Activated CD4-positive, alpha-beta T cell treated with anti-CD3 and anti-CD28 coated beads, Interleukin-2, Interleukin-4, amounts not matched to agents 100 ng/mL and 50 ng/mL, durations not matched to agents 16 hours and 8 hours (primary cell): Measurements from ENCODE around the gene MAFF.
"Not testable (repeated sequence)": the region's sequence is repeated elsewhere in the genome, so short reads cannot be mapped to it uniquely, and the experiment has no call there.

Experiments used
- DNase-seq: peaks from one replicate; pipeline ENCODE4 v3.0.0-alpha.2; 2020; ENCODE audit warnings: low spot score

Gene MAFF

DNA sequence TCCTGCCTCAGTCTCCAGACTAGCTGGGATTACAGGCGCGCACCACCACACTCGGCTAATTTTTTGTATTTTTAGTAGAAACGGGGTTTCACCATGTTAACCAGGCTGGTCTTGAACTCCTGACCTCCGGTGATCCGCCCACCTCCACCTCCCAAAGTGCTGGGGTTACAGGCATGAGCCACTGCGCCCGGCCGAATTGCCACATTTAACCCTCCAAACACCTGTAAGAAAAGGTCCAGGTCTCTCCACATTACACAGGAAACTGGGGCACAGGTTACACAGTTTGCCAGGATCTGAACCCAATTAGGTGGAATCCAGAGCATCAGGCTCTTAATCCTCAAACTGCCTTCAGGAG is 24.2 kb upstream of the MAFF start:
- DNase-seq = not testable (repeated sequence)

DNA sequence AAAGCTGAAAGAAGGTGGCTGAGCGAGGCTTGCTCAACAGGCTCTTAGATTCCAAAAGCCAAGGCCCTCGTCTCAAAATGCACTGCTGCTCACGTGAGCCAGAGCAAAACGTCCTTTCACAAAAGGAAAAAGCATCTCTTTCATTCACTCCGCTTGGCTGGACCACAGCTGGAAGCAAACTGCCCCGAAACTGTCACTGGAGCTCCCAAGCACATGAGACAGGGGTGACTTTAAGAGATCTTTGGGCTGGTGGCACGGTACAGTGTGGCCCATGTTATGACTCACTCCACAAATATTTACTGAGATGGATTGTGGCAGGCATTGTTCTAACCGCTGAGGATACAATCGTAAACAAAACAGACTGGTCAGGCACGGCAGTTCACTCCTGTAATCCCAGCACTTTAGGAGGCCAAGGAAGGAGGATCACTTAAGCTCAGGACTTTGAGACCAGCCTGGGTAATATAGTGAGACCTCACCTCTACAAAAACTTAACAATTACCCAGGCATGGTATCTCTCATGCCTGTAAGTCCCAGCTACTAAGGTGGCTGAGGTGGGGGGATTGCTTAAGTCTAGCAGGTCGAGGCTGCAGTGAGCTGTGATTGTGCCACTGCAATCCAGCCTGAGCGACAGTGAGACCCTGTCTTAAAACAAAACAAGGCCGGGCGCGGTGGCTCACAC is 23.7 kb upstream of the MAFF start:
- no peak for DNase-seq

DNA sequence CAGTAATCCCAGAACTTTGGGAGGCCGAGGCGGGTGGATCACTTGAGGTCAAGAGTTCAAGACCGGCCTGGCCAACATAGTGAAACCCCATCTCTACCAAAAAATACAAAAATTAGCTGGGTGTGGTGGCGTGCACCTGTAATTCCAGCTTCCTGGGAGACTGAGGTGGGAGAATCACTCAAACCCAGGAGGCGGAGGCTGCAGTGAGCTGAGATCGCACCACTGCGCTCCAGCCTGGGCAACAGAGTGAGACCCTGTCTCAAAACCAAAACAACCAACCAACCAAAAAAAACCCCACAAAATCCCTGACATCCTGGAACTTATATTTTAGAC is 23.2 kb upstream of the MAFF start:
- not testable (repeated sequence) for DNase-seq

DNA sequence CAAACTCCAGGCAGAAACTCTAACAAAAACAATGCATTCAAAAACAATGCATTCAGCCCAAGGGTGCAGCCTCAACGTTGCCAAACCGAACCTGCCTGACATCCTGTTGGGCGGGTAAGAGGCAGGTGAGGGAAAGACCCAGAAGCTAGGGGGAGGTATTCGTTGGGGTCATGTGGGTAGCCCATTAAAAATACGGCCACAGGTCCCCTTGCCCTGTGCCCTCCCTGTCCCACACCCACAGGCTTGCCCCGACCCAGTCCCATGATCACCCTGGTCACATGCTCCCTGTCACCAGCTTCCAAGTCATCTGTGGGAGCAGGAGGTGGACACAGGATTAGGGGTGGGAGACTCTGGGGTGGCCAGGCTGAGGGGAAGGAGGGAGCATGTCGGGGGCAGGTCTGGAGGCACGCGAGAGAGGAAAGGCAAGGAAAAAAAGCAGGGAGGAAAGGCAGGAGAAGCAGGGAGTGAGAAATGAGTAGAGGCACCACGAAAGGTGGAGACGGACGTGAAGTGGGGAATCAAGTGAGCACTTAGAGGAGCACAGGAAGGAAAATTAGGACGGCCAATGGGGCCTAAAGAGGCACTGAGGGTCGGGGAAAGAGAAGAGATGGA is 20.8 kb upstream of the MAFF start:
- DNase-seq = peak; percentile 40

DNA sequence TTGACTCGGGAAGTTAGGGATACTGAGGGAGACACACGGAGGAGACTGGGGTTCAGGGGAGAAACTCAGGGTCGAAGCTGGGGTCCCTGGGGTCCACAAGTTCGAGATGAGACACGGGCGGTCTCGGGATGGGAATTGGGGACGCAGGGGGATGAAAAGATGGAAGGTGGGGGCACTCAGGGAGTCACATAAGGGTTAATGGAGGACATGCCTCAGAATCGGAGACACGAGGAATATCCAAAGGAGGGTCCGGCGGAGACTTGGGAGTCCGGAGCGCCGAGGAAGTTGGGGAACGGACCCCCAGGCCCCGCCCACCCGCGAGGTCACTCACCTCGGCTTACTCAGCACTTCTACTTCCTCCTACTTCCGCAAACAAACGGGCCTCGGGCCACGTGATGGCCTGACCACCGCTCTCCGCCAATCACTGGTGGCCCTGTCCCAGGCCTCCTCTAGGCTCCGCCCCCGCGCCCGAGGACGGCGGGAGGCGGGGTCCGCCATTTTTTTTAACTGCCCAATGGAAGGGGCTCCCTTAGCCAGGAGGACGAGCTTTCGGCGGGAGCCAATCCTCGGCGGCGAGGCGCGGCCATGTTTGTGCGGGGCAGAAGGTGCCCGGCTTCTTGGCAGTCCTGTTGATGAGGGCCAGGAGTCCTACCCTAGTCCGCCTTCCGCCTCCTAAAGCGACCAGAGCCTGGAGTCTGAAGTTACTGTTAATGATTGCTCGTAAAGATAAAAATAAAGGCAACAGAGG is 20.2 kb upstream of the MAFF start, which contains the start of gene PLA2G6:
Gene PLA2G6 (minus strand): TSS at position 378 of the 748 bp plus-strand sequence. CDS start 12,404 bp downstream, outside the sequence.
- peak; percentile 99 for DNase-seq

DNA sequence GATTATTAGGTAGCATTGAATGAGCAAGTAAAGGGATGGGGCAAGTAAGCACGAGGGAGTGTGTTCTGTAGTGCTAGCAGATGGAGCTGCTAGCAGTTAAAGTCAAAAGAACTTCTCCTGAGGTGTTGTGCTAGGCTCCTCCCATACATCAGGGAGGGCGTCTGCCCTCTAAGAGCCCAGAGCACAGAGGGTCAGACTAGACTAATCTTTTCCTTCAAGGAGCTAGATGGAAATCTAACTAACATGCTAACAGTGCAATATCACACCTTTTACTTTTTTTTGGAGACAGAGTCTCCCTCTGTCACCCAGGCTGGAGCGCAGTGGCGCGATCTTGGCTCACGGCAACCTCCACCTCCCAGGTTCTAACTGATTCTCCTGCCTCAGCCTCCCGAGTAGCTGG is 17.0 kb upstream of the MAFF start:
- DNase-seq = no peak

DNA sequence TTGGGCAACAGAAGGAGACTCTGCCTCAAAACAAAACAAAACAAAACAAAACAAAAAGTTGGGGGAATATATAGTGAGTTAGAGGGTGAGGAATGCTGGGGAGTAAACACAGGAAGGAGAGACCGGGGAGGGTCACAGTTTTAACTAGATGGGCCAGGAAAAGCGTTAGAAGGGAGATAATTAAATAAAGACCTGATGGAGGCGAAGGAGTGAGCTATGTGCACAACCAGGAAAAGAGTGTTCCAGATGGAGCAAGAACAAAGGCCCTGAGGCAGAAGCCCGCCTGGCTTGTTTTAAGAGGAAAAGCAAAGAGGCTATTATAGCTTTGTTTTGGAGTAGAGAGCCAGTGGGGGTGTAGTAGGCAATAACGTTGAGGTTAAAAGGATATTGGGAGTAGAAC is 15.4 kb upstream of the MAFF start:
- no peak for DNase-seq

DNA sequence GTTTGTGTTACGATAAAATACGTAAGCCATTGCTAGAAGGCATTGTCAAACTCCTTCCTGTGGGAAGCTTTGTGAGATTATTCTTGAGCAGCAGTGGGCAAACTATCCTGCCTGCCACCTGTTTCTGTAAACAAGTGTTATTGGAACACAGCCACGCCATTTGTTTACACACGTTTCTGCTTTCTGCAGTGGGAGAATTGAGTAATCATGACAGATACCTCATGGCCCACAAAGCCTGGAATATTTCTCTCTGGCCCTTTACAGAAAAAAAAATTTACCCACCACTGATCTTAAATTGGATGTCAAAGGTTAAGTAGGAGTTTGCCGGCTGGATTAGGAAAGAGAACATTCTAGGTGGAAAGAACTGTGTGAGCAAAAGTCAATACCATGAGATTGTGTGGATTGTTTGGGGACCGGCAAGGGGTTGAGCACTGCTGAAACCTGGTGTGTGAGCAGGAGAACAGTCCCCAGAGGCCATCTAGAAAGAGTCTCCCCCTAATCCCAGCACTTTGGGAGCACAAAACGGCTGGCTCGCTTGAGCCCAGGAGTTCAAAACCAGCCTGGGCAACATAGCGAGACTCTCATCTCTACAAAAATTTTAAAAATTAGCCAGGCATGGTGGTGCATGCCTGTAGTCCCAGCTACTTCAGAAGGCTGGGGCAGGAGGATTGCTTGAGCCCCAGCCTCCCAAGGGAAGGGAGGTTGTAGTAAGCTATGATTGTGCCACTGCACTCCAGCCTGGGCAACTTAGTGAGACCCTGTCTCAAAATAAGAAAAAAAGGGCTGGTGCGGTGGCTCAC is 14.2 kb upstream of the MAFF start:
- DNase-seq = no peak

DNA sequence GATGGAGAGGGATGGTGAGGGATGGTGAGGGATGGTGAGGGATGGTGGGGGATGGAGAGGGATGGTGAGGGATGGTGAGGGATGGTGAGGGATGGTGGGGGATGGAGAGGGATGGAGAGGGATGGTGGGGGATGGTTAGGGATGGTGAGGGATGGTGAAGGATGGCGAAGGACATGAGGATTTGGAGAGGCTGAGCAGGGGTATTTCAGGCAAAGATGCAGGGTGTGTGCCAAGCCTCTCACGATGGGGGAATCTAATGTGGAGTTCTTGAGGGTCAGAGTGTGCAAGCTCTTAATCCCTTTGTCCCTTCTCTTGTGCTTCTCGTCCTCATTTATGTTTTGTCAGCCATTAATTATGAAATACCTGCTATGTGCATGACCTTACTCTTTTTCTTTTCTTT is 12.7 kb upstream of the MAFF start:
- DNase-seq = no peak

DNA sequence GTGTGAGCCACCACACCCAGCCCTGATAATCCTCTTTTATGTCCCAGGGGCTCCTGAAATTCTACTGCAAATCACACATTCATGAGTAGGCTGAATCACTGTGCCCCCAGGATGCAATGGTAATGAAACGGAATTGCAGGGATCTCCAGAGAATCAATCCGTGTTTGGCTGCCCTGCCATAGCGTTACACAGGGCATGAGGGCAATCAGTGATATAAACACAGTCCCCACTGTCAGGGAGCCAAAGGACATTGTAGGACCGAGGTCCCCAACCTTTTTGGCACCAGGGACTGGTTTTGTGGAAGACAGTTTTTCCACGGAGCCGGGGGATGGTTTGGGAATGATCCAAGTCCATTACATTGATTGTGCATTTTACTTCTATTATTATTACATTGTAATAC is 11.2 kb upstream of the MAFF start:
- DNase-seq = no peak

DNA sequence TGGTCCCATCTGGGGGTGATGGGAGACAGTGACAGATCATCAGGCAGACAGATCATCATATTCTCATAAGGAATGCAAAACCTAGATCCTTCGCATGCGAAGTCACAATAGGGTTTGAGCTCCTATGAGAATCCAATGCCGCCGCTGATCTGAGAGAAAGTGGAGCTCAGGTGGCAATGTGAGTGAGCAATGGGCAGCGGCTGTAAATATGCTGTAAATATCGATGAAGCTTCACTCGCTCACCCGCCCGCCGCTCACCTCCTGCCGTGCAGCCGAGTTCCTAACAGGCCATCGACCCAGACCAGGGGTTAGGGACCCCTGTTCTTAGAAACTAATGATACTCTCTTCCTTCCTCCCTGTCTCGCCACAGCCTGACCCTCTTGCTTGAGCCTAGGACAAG is 10.7 kb upstream of the MAFF start:
- DNase-seq = no peak

DNA sequence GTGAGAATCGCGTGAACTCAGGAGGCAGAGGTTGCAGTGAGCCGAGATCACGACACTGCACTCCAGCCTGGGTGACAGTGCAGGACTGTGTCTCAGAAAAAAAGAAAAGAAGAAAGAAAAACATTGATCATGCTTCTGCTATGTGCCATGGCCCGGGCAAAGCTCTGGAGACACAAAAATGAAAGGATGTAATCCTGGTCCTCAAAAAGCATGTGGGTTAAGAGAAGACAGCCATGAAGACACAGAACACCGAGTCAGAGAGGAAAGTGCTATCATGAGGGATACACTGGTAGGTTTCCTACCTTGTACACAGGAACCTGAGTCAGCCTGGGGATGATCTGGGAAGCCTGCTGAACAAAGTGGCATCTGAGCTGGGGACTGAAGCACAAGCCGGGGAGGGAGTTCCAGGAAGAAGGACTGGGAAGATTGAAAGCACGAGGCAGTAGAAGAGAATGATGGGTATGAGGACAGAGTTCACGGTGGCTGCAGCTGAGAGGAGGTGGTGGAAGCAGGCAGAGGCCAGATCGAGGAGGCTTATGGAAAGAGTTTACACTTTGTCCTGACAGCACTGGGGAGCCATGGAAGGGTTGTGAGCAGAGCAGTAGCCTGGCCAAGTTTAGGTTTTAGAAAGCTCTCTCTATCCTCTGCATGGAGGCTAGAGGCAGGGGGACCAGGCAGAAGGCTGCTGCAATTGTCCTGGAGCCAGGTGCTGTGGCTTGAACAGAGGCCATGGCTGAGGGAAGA is 9.9 kb upstream of the MAFF start:
- no peak for DNase-seq

DNA sequence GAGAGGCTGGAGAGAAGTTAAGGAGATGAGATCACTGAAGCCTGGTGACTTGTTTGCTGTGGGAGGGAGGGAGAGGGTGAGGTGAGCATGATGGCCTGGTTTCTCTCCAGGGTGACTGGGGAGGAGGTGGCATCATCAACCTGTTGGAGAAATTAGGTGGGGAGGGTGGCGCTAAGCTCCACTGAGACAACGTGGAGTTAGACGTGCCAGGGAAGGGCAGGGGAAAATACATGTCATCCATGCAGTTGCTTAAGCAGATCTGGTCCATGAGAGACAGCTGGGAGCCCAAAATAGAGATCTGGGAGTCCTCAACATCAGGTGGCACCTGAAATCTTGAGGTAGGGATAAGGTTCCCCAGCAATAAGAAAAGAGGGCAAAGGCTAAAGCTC is 9.3 kb upstream of the MAFF start:
- DNase-seq = no peak

DNA sequence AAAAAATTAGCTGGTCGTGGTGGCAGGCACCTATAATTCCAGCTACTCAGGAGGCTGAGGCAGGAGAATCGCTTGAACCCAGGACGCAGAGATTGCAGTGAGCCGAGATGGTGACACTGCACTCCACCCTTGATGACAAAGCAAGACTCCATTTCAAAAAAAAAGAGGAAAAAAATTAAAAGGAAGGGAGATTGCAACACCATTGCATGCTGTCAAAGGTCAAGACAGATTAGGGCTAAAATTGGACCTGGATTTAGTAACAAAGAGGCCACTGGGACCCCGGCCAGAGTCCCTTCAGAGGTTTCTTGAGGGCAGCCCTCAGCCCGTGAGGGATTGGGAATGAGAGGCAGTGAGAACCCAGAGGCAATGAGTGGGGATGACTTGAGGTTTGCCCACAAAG is 8.2 kb upstream of the MAFF start:
- no peak for DNase-seq

DNA sequence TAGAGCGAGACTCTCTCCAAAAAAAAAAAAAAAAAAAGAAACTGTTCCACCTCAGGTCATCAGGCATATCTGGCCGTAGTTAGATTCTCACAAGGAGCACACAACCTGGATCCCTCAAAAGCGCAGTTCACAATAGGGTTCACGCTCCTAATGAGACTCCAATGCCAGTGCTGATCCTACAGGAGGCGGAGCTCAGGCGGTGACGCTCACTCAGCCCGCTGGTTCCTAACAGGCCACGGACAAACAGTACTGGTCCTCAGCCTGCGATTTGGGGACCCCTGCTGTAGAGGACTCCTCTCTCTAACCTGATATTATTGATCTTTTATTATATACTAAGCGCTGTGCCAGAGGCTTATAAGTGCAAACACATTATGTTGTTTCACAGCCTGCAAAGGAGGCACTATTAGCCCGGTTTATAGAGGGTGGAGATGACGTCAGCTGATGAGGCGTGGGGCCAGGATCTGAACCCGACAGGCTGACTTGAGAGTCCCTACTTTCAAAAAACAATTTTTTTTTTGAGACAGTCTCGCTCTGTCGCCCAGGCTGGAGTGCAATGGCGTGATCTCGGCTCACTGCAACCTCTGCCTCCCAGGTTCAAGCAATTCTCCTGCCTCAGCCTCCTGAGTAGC is 4.9 kb upstream of the MAFF start:
- DNase-seq = no peak

DNA sequence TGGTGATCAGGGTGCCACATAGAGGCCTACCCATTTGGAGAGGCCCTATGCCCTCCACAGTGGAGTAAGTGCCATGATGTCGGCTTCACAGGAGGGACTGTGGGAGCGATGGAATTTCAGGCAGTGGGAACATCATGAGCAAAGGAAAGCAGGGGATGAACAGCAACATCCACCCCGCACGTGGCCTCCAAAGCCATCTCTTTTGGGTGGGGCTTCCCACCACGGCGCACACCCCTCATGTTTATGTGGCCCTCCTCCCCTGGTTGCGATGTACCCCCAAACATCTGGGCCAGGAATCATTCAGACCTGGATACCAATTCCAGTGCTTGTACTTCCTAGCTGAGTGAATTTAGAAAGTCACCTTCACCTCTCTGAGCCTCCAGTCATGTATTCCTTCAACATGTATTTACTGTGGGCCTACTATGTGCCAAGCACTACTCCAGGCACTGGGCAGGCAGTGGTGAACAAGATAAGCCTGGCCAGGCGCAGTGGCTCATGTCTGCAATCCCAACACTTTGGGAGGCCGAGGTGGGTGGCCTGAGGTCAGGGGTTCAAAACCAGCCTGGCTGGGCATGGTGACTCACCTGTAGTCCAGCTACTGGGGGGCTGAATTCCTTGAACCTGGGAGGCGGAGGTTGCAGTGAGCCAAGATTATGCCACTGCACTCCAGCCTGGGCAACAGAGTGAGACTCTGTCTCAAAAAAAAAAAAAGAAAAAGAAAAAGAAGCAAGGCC is 1.8 kb upstream of the MAFF start:
- no peak for DNase-seq

DNA sequence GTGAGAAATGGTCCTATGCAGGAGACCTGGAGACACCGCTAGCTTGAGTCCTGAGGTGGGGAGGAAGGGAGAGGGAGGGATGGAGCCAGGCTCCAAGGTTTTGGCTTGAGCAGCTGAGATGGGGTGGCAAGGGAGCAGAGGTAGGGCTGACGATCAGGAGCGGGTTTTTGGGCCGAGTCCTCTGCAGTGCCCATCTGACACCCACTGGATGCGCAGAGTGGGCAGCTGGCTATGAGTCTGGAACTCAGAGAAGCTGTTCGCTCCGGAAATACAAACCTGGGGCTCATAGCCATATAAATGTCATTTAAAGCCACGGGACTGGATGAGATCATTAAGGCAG is 453 bp upstream of the MAFF start:
- DNase-seq = no peak

DNA sequence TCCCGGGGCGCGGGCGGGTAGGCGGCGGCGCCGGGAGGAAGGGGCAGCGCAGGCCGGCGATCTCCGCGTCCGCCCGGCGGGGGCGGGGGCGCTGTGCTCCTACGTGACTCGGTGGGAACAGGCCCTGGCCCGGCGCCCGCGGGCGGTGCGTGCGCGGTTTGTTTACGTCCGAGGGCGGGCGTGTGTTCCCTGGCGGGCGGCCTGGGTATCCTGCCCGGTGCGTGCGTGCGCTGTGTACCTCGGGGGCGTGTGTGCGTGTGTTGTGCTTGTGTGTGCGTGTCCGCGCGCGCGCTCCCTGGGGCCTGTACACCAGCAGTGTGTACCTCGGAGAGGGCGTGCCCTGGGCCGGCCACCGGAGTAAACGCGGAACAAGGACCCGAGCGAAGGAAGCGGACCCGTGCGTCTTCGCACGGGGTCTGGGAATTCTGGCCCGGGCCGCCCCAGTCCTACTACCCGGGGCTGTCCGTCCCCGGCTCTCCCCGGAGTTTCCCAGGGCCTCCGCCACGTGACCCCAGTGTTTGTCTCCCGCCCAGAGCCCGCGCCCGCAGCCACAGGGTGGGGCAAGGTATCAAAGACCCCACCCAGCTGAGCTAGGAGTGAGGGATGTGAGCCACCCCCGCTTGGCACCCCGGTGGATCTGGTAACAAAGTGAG is 769 bp downstream of the MAFF start:
- DNase-seq = no peak

DNA sequence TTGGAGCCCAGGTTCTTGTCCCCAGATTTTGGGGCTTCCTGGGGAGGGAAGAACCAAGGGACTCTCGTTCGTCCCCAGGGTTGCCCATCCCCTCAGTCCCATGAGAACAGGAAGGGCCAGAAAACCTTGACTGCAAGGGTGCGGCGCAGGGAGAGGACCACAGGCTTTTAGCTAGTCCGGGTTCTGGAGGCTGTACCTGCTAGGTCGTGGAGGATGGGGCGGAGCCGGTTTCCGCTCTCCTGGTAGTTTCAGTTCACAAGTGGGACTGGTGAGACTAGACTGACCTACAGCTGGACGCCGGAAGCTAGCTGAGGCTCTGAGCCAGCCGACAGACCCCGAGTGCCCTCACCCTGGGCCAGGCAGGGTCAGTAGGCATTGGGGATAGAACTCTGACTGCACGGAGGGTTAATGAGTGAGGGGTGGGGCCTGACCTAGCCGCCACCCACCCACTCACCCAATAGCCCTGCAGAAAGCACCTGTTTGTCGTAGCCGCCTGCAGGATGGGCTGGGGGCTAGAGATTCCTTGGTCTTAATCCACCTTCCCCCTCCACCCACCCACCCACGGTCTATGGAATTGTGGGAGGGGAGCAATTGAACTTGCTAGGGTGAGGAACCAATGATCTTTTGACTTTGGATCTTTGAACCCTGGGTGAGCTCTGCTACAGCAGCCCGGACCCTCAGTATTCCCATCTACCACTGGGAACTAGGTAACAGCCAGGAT is 1.5 kb downstream of the MAFF start:
- DNase-seq = no peak
